ENCODE measurements around the gene KLF7. TPM values are rescaled to one million over a fixed set of nuclear protein-coding genes. Genes with fewer than 3 reads are reported as not detected.

The KLF7 gene
- total RNA-seq, 2 experiments from 2014 or later, result 28.3 to 31.4 TPM

GRCh38 chr2:207131594-207131993 is 34.2 kb downstream of the KLF7 start:
- Mint-ChIP-seq H3K4me1 (peaks cover 34% of the 10 kb centered on the region), H3K27ac (no peak overlapping the region), H3K4me3 (no peak overlapping the region), H3K9me3 (peaks cover 2% of the 10 kb centered on the region), H3K36me3 (ENCODE audit: low read depth) (peaks cover 56% of the 10 kb centered on the region), H3K27me3 (no peaks in the 10 kb centered on the region)
- CTCF ChIA-PET, result interaction anchor here (1.3 kb wide), 1 partner anchor 10 kb away, joined by 6 read pairs; no protein-coding TSS in a partner anchor
- DNase-seq, result no peak
- POLR2A ChIA-PET, result interaction anchor here (2.3 kb wide), 1 partner anchor 10 kb away, joined by 7 read pairs; no protein-coding TSS in a partner anchor

GRCh38 chr2:207130958-207131521 is 34.7 kb downstream of the KLF7 start:
- no peak for DNase-seq
- ChIA-PET CTCF (interaction anchor here (1.3 kb wide), 1 partner anchor 11 kb away, joined by 6 read pairs; no protein-coding TSS in a partner anchor), POLR2A (interaction anchor here (2.3 kb wide), 1 partner anchor 11 kb away, joined by 7 read pairs; no protein-coding TSS in a partner anchor)
- Mint-ChIP-seq H3K4me1 (peaks cover 33% of the 10 kb centered on the region), H3K4me3 (no peak overlapping the region), H3K9me3 (peaks cover 2% of the 10 kb centered on the region), H3K36me3 (ENCODE audit: low read depth) (peaks cover 50% of the 10 kb centered on the region), H3K27me3 (no peaks in the 10 kb centered on the region), H3K27ac (no peak overlapping the region)

- Mint-ChIP-seq H3K4me3 (no peak overlapping the region), H3K4me1 (peaks cover 26% of the 10 kb centered on the region), H3K36me3 (ENCODE audit: low read depth) (peaks cover 48% of the 10 kb centered on the region), H3K27me3 (no peaks in the 10 kb centered on the region), H3K9me3 (peaks cover 2% of the 10 kb centered on the region), H3K27ac (no peak overlapping the region)
- DNase-seq, result no peak
- CTCF ChIA-PET, result no interaction called here
- POLR2A ChIA-PET, result interaction anchor here (2.3 kb wide), 1 partner anchor 12 kb away, joined by 7 read pairs; no protein-coding TSS in a partner anchor
These were observed 35.9 kb downstream of the KLF7 start for GRCh38 chr2:207129821-207130220.

GRCh38 chr2:207128867-207129266 is 36.9 kb downstream of the KLF7 start:
- Mint-ChIP-seq H3K36me3 (ENCODE audit: low read depth) (peaks cover 51% of the 10 kb centered on the region), H3K27me3 (no peaks in the 10 kb centered on the region), H3K4me1 (peaks cover 33% of the 10 kb centered on the region), H3K27ac (no peak overlapping the region), H3K4me3 (no peak overlapping the region), H3K9me3 (peaks cover 2% of the 10 kb centered on the region)
- POLR2A ChIA-PET, result no interaction called here
- DNase-seq, result no peak
- CTCF ChIA-PET, result no interaction called here

GRCh38 chr2:207126724-207127308 is 38.9 kb downstream of the KLF7 start:
- Mint-ChIP-seq H3K4me3 (no peak overlapping the region), H3K27ac (no peak overlapping the region), H3K4me1 (peaks cover 40% of the 10 kb centered on the region), H3K27me3 (no peaks in the 10 kb centered on the region), H3K9me3 (peaks cover 2% of the 10 kb centered on the region), H3K36me3 (ENCODE audit: low read depth) (peaks cover 62% of the 10 kb centered on the region)
- ChIA-PET POLR2A (no interaction called here), CTCF (interaction anchor here (0.6 kb wide), 1 partner anchor 158 kb away, joined by 3 read pairs; no protein-coding TSS in a partner anchor)
- DNase-seq, result no peak

GRCh38 chr2:207123776-207124391 is 41.9 kb downstream of the KLF7 start:
- Mint-ChIP-seq H3K4me1 (peaks cover 32% of the 10 kb centered on the region), H3K9me3 (peaks cover 2% of the 10 kb centered on the region), H3K27ac (no peak overlapping the region), H3K36me3 (ENCODE audit: low read depth) (peaks cover 60% of the 10 kb centered on the region), H3K4me3 (no peak overlapping the region), H3K27me3 (no peaks in the 10 kb centered on the region)
- POLR2A ChIA-PET, result interaction anchor here (1.4 kb wide), 1 partner anchor 18 kb away, joined by 3 read pairs; no protein-coding TSS in a partner anchor
- DNase-seq, result no peak
- CTCF ChIA-PET, result no interaction called here

- Mint-ChIP-seq H3K9me3 (peaks cover 2% of the 10 kb centered on the region), H3K27ac (no peak overlapping the region), H3K27me3 (no peaks in the 10 kb centered on the region), H3K36me3 (ENCODE audit: low read depth) (peaks cover 56% of the 10 kb centered on the region), H3K4me3 (no peak overlapping the region), H3K4me1 (peaks cover 32% of the 10 kb centered on the region)
- ChIA-PET CTCF (interaction anchor here (0.7 kb wide), 1 partner anchor 49 kb away, joined by 3 read pairs; no protein-coding TSS in a partner anchor), POLR2A (interaction anchor here (2.1 kb wide), 1 partner anchor 42 kb away, joined by 9 read pairs; the partner anchor contains the start of gene KLF7)
- DNase-seq, result peak; percentile 21
These were observed 42.4 kb downstream of the KLF7 start for GRCh38 chr2:207123335-207123744.

GRCh38 chr2:207122651-207123334 is 43.0 kb downstream of the KLF7 start:
- Mint-ChIP-seq H3K36me3 (ENCODE audit: low read depth) (peaks cover 56% of the 10 kb centered on the region), H3K4me3 (no peak overlapping the region)
- CTCF ChIA-PET, result interaction anchor here (0.7 kb wide), 1 partner anchor 49 kb away, joined by 3 read pairs; no protein-coding TSS in a partner anchor

GRCh38 chr2:207121784-207122183 is 44.0 kb downstream of the KLF7 start:
- DNase-seq, result no peak
- no peaks in the 10 kb centered on the region for H3K27me3 Mint-ChIP-seq
- H3K4me3 Mint-ChIP-seq, result no peak overlapping the region
- no peaks in the 10 kb centered on the region for H3K9me3 Mint-ChIP-seq
- POLR2A ChIA-PET, result interaction anchor here (2.1 kb wide), 1 partner anchor 43 kb away, joined by 9 read pairs; the partner anchor contains the start of gene KLF7
- H3K36me3 Mint-ChIP-seq (ENCODE audit: low read depth), result peaks cover 51% of the 10 kb centered on the region
- peaks cover 28% of the 10 kb centered on the region for H3K4me1 Mint-ChIP-seq
- CTCF ChIA-PET, result no interaction called here
- H3K27ac Mint-ChIP-seq, result no peak overlapping the region

More at GRCh38 chr2:207122651-207123334, 43.0 kb downstream of the KLF7 start:
- DNase-seq, result no peak
- POLR2A ChIA-PET, result interaction anchor here (2.1 kb wide), 1 partner anchor 42 kb away, joined by 9 read pairs; the partner anchor contains the start of gene KLF7
- H3K27ac Mint-ChIP-seq, result no peak overlapping the region
- peaks cover 32% of the 10 kb centered on the region for H3K4me1 Mint-ChIP-seq
- peaks cover 2% of the 10 kb centered on the region for H3K9me3 Mint-ChIP-seq
- no peaks in the 10 kb centered on the region for H3K27me3 Mint-ChIP-seq

- no peaks in the 10 kb centered on the region for H3K27me3 Mint-ChIP-seq
These were observed 46.7 kb downstream of the KLF7 start for GRCh38 chr2:207119048-207119447.

GRCh38 chr2:207117668-207118067 is 48.1 kb downstream of the KLF7 start:
- DNase-seq, result no peak
- H3K9me3 Mint-ChIP-seq, result no peaks in the 10 kb centered on the region
- CTCF ChIA-PET, result no interaction called here
- H3K4me1 Mint-ChIP-seq, result peaks cover 1% of the 10 kb centered on the region
- no peak overlapping the region for H3K4me3 Mint-ChIP-seq
- H3K27me3 Mint-ChIP-seq, result no peaks in the 10 kb centered on the region
- peaks cover 36% of the 10 kb centered on the region for H3K36me3 Mint-ChIP-seq (ENCODE audit: low read depth)
- POLR2A ChIA-PET, result interaction anchor here (2.0 kb wide), 1 partner anchor 48 kb away, joined by 8 read pairs; the partner anchor contains the start of gene KLF7
- no peak overlapping the region for H3K27ac Mint-ChIP-seq

More at GRCh38 chr2:207119048-207119447, 46.7 kb downstream of the KLF7 start:
- Mint-ChIP-seq H3K27ac (no peak overlapping the region), H3K4me1 (peaks cover 14% of the 10 kb centered on the region), H3K4me3 (no peak overlapping the region), H3K9me3 (no peaks in the 10 kb centered on the region), H3K36me3 (ENCODE audit: low read depth) (peaks cover 45% of the 10 kb centered on the region)
- no peak for DNase-seq
- CTCF ChIA-PET, result no interaction called here
- POLR2A ChIA-PET, result no interaction called here

GRCh38 chr2:207115715-207116364 is 49.9 kb downstream of the KLF7 start:
- Mint-ChIP-seq H3K27ac (no peak overlapping the region), H3K36me3 (ENCODE audit: low read depth) (peaks cover 21% of the 10 kb centered on the region), H3K4me3 (no peak overlapping the region), H3K9me3 (no peaks in the 10 kb centered on the region), H3K4me1 (no peaks in the 10 kb centered on the region), H3K27me3 (no peaks in the 10 kb centered on the region)
- CTCF ChIA-PET, result interaction anchor here (0.5 kb wide), 1 partner anchor 323 kb away, joined by 3 read pairs; no protein-coding TSS in a partner anchor
- POLR2A ChIA-PET, result interaction anchor here (2.0 kb wide), 1 partner anchor 50 kb away, joined by 8 read pairs; the partner anchor contains the start of gene KLF7
- DNase-seq, result no peak
